Muscle of leg (tissue), 11 donors: ENCODE data around the gene EXOC4. TPM values are rescaled to one million over a fixed set of nuclear protein-coding genes. Genes with fewer than 3 reads are reported as not detected.
A peak's percentile ranks its signal among the peaks of the same experiment; 100 is the strongest.
"Not testable (repeated sequence)": the region's sequence is repeated elsewhere in the genome, so short reads cannot be mapped to it uniquely, and the experiment has no call there.

Source experiments
- DNase-seq: peaks from one replicate; pipeline ENCODE4 v3.0.0; 2013
- H3K27ac ChIP-seq: one replicate; pipeline ENCODE4 v1.5.1; 2013; ENCODE audit warnings: mild to moderate bottlenecking, low read length, control low read depth
- H3K27me3 ChIP-seq: one replicate; pipeline ENCODE4 v1.6.1; 2013; ENCODE audit warnings: low read length; ENCODE audit not compliant: control insufficient read depth, insufficient read depth
- H3K36me3 ChIP-seq: one replicate; pipeline ENCODE4 v1.6.1; 2013; ENCODE audit warnings: low read length; ENCODE audit not compliant: control insufficient read depth, insufficient read depth
- H3K4me1 ChIP-seq: one replicate; pipeline ENCODE4 v1.6.1; 2013; ENCODE audit warnings: low read length; ENCODE audit not compliant: control insufficient read depth, insufficient read depth
- H3K4me3 ChIP-seq: one replicate; pipeline ENCODE4 v1.5.1; 2013; ENCODE audit warnings: low read length, control low read depth
- H3K9me3 ChIP-seq: replicated peaks from 2 replicates; pipeline ENCODE4 v1.6.1; 2013; ENCODE audit warnings: low read depth, low read length; ENCODE audit not compliant: control insufficient read depth
- WGBS: methylation state at CpG from one replicate; pipeline ENCODE4 v1.1.5; 2013; ENCODE audit warnings: missing lambda C conversion rate; ENCODE audit not compliant: insufficient coverage; 5-methylcytosine and 5-hydroxymethylcytosine counted together
- polyA plus RNA-seq, 8 donors: library from polyadenylated mRNA; unstranded; fragments of 120-200 nt; gene quantifications; one replicate each; pipeline versions ENCODE4 v1.2.1 to v1.2.3, GENCODE V29; 2013; ENCODE audit warnings: inconsistent platforms in 1 of 8, low replicate concordance in 1 of 8; ENCODE audit not compliant: insufficient read length in 8 of 8, insufficient read depth in 1 of 8
- total RNA-seq: library from RNA; stranded (reverse); fragments of 120-200 nt; gene quantifications from one replicate; pipeline ENCODE4 v1.2.4, GENCODE V29; 2013

Gene EXOC4
- total and polyA plus RNA-seq, 9 donors = 37.3 to 64.9 (median 41.1) TPM

GRCh38 chr7:133886086-133886485, 633.2 kb downstream of the EXOC4 start:
- Histone ChIP-seq H3K36me3 (no peaks in the 10 kb centered on the region), H3K27ac (no peak overlapping the region), H3K27me3 (no peaks in the 10 kb centered on the region), H3K9me3 (no peaks in the 10 kb centered on the region), H3K4me1 (no peaks in the 10 kb centered on the region), H3K4me3 (no peak overlapping the region)
- WGBS = no CpG with 5 or more reads among the region's 3 CpGs
- DNase-seq = peak; percentile 30

- Histone ChIP-seq H3K4me3 (no peak overlapping the region), H3K4me1 (no peaks in the 10 kb centered on the region), H3K27ac (no peak overlapping the region), H3K27me3 (no peaks in the 10 kb centered on the region), H3K9me3 (no peaks in the 10 kb centered on the region), H3K36me3 (no peaks in the 10 kb centered on the region)
- DNase-seq = peak; percentile 9
- no CpG with 5 or more reads among the region's 2 CpGs for WGBS
These were observed 633.9 kb downstream of the EXOC4 start for GRCh38 chr7:133886797-133887196.

- no peak overlapping the region for H3K4me3 ChIP-seq
- no peaks in the 10 kb centered on the region for H3K9me3 ChIP-seq
- H3K36me3 ChIP-seq = no peaks in the 10 kb centered on the region
- H3K27me3 ChIP-seq = no peaks in the 10 kb centered on the region
- H3K27ac ChIP-seq = no peak overlapping the region
- no peaks in the 10 kb centered on the region for H3K4me1 ChIP-seq
- no CpG with 5 or more reads among the region's 2 CpGs for WGBS
- DNase-seq = no peak
These were observed 634.6 kb downstream of the EXOC4 start for GRCh38 chr7:133887459-133887858.

GRCh38 chr7:133888061-133888930, 635.4 kb downstream of the EXOC4 start:
- H3K27me3 ChIP-seq = no peaks in the 10 kb centered on the region
- no CpG with 5 or more reads among the region's 7 CpGs for WGBS

GRCh38 chr7:133904776-133905175, 651.9 kb downstream of the EXOC4 start:
- Histone ChIP-seq H3K9me3 (no peaks in the 10 kb centered on the region), H3K36me3 (no peaks in the 10 kb centered on the region), H3K4me1 (no peaks in the 10 kb centered on the region), H3K27ac (no peak overlapping the region), H3K4me3 (no peak overlapping the region), H3K27me3 (no peaks in the 10 kb centered on the region)
- DNase-seq = no peak
- no CpG with 5 or more reads among the region's 4 CpGs for WGBS

More at GRCh38 chr7:133888061-133888930, 635.4 kb downstream of the EXOC4 start:
- no peak for DNase-seq
- no peaks in the 10 kb centered on the region for H3K9me3 ChIP-seq
- H3K27ac ChIP-seq = no peak overlapping the region
- no peaks in the 10 kb centered on the region for H3K36me3 ChIP-seq
- H3K4me1 ChIP-seq = no peaks in the 10 kb centered on the region
- H3K4me3 ChIP-seq = no peak overlapping the region

GRCh38 chr7:133906553-133906952, 653.7 kb downstream of the EXOC4 start:
- H3K4me3 ChIP-seq, H3K36me3 ChIP-seq: not testable (repeated sequence)
- WGBS = 97% methylated on average over 13 of the region's 18 CpGs

GRCh38 chr7:133910761-133911160, 657.9 kb downstream of the EXOC4 start:
- H3K9me3 ChIP-seq = no peaks in the 10 kb centered on the region
- no peaks in the 10 kb centered on the region for H3K36me3 ChIP-seq
- 92% methylated on average over 3 of the region's 4 CpGs for WGBS
- no peak overlapping the region for H3K27ac ChIP-seq
- no peak overlapping the region for H3K4me3 ChIP-seq
- no peaks in the 10 kb centered on the region for H3K27me3 ChIP-seq
- no peaks in the 10 kb centered on the region for H3K4me1 ChIP-seq
- DNase-seq = no peak

More at GRCh38 chr7:133906553-133906952, 653.7 kb downstream of the EXOC4 start:
- H3K27me3 ChIP-seq, H3K9me3 ChIP-seq, H3K4me1 ChIP-seq, DNase-seq, H3K27ac ChIP-seq: not testable (repeated sequence)

- Histone ChIP-seq H3K36me3 (no peaks in the 10 kb centered on the region), H3K27ac (no peak overlapping the region), H3K27me3 (no peaks in the 10 kb centered on the region), H3K4me1 (no peaks in the 10 kb centered on the region), H3K9me3 (no peaks in the 10 kb centered on the region), H3K4me3 (no peak overlapping the region)
- WGBS = no CpG with 5 or more reads among the region's 2 CpGs
- DNase-seq = no peak
These were observed 658.8 kb downstream of the EXOC4 start for GRCh38 chr7:133911724-133912123.

GRCh38 chr7:133912916-133913697, 660.2 kb downstream of the EXOC4 start:
- DNase-seq = no peak
- Histone ChIP-seq H3K4me1 (no peaks in the 10 kb centered on the region), H3K27ac (no peak overlapping the region), H3K36me3 (no peaks in the 10 kb centered on the region), H3K4me3 (no peak overlapping the region), H3K9me3 (no peaks in the 10 kb centered on the region), H3K27me3 (no peaks in the 10 kb centered on the region)
- 96% methylated on average over 2 of the region's 2 CpGs for WGBS

GRCh38 chr7:133916621-133917020, 663.7 kb downstream of the EXOC4 start:
- peaks cover 6% of the 10 kb centered on the region for H3K9me3 ChIP-seq
- 100% methylated on average over 1 of the region's 3 CpGs for WGBS
- no peaks in the 10 kb centered on the region for H3K27me3 ChIP-seq
- DNase-seq = no peak
- no peak overlapping the region for H3K4me3 ChIP-seq
- H3K4me1 ChIP-seq = no peaks in the 10 kb centered on the region
- H3K36me3 ChIP-seq = no peaks in the 10 kb centered on the region
- no peak overlapping the region for H3K27ac ChIP-seq
